Upper lobe of left lung (tissue), 6 donors: ENCODE results near the gene LRCH1. TPM values are rescaled to one million over a fixed set of nuclear protein-coding genes. Genes with fewer than 3 reads are reported as not detected.

Experiments
- ATAC-seq, 2 donors: fragments of 200-7000 bp; cut with Tn5 transposase; one replicate each; pipeline ENCODE4 v1.9.1; 2022; ENCODE audit warnings: mild to moderate bottlenecking in 2 of 2, moderate library complexity in 2 of 2; ENCODE audit not compliant: low FRiP score in 2 of 2
- DNase-seq, 2 donors: peaks; one replicate each; pipeline ENCODE4 v3.0.0-alpha.2; 2019 to 2020
- H3K27ac ChIP-seq, 4 donors: fragments of 200-600 bp; sonication (generic); one replicate each; pipeline ENCODE4 v1.5.1; 2016 to 2019
- H3K27me3 ChIP-seq, 4 donors: fragments of 200-600 bp; sonication (generic); one replicate each; pipeline ENCODE4 v1.5.1; 2017 to 2019
- H3K36me3 ChIP-seq, 4 donors: fragments of 200-600 bp; sonication (generic); one replicate each; pipeline ENCODE4 v1.5.1; 2016 to 2019
- H3K4me1 ChIP-seq, 4 donors: fragments of 200-600 bp; sonication (generic); one replicate each; pipeline ENCODE4 v1.5.1; 2018 to 2019
- H3K4me3 ChIP-seq, 4 donors: fragments of 200-600 bp; sonication (generic); one replicate each; pipeline ENCODE4 v1.5.1; 2017 to 2019; ENCODE audit warnings: mild to moderate bottlenecking in 2 of 4, moderate library complexity in 1 of 4
- H3K9me3 ChIP-seq, 4 donors: fragments of 200-600 bp; sonication (generic); one replicate each; pipeline ENCODE4 v1.5.1; 2018 to 2019
- EP300 ChIP-seq, 4 donors: sonication (generic); formaldehyde crosslinking; IDR thresholded peaks; one replicate each; pipeline ENCODE4 v1.5.1; 2017; ENCODE audit warnings: antibody characterized with exemption in 4 of 4, control low read depth in 2 of 4
- POLR2A ChIP-seq, 4 donors: fragments of 450-650 bp; IDR thresholded peaks; one replicate each; pipeline ENCODE4 v1.5.1; 2016 to 2017; ENCODE audit warnings: antibody characterized with exemption in 4 of 4, mild to moderate bottlenecking in 2 of 4
- POLR2AphosphoS5 ChIP-seq, 2 donors: sonication (generic); formaldehyde crosslinking; IDR thresholded peaks; one replicate each; pipeline ENCODE4 v1.5.1; 2017; ENCODE audit warnings: antibody characterized with exemption in 2 of 2
- WGBS, 2 donors: methylation state at CpG; one replicate each; pipeline ENCODE4 v1.1.5; 2017 to 2018; 5-methylcytosine and 5-hydroxymethylcytosine counted together
- total RNA-seq, 6 donors: library from RNA; depleted of rRNA in 4 of 6; stranded (reverse); fragments of >200 nt in 4 of 6; gene quantifications; one replicate each; pipeline versions ENCODE4 v1.1.0 to v1.2.1, GENCODE V29; 2016 to 2021
- TF ChIP-seq, protein P1 (sequence below), 6 experiments: fragments of 450-650 bp in 4 of 6; fragments of 200-600 bp in 2 of 6; sonication (generic) in 2 of 6; IDR thresholded peaks; one replicate each; pipeline ENCODE4 v1.5.1; 2016 to 2019; ENCODE audit warnings: antibody characterized with exemption in 6 of 6
- donor health status: DM: no; HTN: no; CAD: no; lungs with moderate emphysema.
- donor health status: DM: no; HTN: yes; CAD: no; lungs with severe emphysema.

LRCH1 gene
- total RNA-seq, 6 donors from 2014 or later = 17.2 to 27.0 (median 22.7) TPM

DNA sequence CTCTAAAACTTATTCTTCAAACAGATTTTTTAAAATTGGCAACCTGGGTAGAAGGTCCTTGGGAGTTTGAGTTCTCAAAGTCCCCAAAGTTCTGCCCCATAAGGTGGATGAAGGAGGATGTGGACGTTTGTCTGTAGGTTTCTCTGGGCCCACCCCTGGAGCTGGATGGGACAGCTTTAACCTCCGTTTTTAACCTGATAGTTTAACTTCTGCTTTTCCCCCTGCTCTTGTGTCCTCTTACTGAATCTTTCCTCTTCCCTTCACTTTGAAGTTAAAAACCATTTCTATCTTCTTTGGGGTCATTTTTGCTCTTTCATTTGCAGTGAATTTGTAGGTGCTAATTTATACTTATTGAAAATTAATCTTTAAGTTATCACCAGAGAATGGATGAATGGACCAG, 164.9 kb downstream of the LRCH1 start:
- ATAC-seq (no peak), DNase-seq (no peak)
- TF ChIP-seq, protein P1, sequence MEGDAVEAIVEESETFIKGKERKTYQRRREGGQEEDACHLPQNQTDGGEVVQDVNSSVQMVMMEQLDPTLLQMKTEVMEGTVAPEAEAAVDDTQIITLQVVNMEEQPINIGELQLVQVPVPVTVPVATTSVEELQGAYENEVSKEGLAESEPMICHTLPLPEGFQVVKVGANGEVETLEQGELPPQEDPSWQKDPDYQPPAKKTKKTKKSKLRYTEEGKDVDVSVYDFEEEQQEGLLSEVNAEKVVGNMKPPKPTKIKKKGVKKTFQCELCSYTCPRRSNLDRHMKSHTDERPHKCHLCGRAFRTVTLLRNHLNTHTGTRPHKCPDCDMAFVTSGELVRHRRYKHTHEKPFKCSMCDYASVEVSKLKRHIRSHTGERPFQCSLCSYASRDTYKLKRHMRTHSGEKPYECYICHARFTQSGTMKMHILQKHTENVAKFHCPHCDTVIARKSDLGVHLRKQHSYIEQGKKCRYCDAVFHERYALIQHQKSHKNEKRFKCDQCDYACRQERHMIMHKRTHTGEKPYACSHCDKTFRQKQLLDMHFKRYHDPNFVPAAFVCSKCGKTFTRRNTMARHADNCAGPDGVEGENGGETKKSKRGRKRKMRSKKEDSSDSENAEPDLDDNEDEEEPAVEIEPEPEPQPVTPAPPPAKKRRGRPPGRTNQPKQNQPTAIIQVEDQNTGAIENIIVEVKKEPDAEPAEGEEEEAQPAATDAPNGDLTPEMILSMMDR (IDR thresholded peaks at IDR 0.05) = no peak
- TF ChIP-seq POLR2AphosphoS5 (IDR thresholded peaks at IDR 0.05) (no peak), POLR2A (IDR thresholded peaks at IDR 0.05) (no peak), EP300 (IDR thresholded peaks at IDR 0.05) (no peak)
- no peak overlapping the region for H3K4me3 ChIP-seq
- 34 to 44% methylated on average over 2 of the region's 2 CpGs for WGBS, 2 donors
- H3K27me3 ChIP-seq = no peaks in the 10 kb centered on the region
- no peak overlapping the region for H3K27ac ChIP-seq
- H3K9me3 ChIP-seq = no peaks in the 10 kb centered on the region
- peaks cover 0 to 11% (median 2%) of the 10 kb centered on the region in 4 donors for H3K4me1 ChIP-seq
- peaks cover 0 to 4% (median 0%) of the 10 kb centered on the region in 4 donors for H3K36me3 ChIP-seq

DNA sequence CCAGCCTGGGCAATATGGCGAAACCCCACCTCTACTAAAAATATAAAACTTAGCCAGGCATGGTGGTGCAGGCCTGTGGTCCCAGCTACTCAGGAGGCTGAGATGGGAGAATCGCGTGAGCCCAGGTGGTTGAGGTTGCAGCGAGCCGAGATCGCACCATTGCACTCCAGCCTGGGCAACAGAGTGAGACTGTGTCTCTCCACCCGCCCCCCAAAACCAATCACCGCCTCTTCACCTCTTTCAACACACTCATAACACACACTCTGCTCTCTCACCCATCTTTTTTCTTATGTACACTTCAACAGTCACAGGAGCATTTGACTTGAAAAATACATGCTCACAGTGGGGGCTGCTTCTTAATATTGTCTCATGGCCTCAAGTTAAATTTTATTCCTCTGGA, 167.2 kb downstream of the LRCH1 start:
- Histone ChIP-seq H3K4me3 (no peak overlapping the region), H3K27ac (no peak overlapping the region), H3K27me3 (no peaks in the 10 kb centered on the region), H3K9me3 (no peaks in the 10 kb centered on the region), H3K36me3 (peaks cover 0 to 25% (median 16%) of the 10 kb centered on the region in 4 donors), H3K4me1 (no peaks in the 10 kb centered on the region)
- 94 to 96% methylated on average over 8 of the region's 8 CpGs for WGBS, 2 donors
- ATAC-seq (no peak), DNase-seq (no peak)
- TF ChIP-seq POLR2AphosphoS5 (IDR thresholded peaks at IDR 0.05) (no peak), POLR2A (IDR thresholded peaks at IDR 0.05) (no peak), EP300 (IDR thresholded peaks at IDR 0.05) (no peak)
- TF ChIP-seq, protein P1 (IDR thresholded peaks at IDR 0.05) = no peak

DNA sequence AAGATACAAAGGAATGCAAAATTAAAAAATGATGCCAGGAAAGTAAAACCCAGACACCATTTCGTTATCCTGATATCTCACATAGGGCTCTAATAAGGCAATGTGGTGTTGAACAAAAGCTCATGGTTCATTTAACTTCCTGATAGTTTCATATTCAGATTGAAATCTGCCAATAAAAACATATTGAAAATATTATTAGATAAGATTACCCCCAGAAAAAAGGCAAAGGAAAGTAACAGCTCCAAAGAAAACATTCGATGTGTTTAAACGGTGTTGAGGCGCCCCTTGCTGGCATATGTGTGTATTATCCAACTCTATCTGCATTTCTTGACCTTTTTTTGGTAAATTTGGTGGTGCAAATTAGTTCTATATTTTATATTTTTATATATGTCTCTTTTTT, 168.1 kb downstream of the LRCH1 start:
- Histone ChIP-seq H3K27ac (no peak overlapping the region), H3K4me3 (no peak overlapping the region), H3K36me3 (peaks cover 0 to 31% (median 16%) of the 10 kb centered on the region in 4 donors), H3K27me3 (no peaks in the 10 kb centered on the region), H3K9me3 (no peaks in the 10 kb centered on the region), H3K4me1 (no peaks in the 10 kb centered on the region)
- 28 to 32% methylated on average over 4 of the region's 4 CpGs for WGBS, 2 donors
- DNase-seq = peak in 1 of 2 donors; percentile 32
- peak in 1 of 2 donors; percentile 76 for ATAC-seq
- TF ChIP-seq POLR2AphosphoS5 (IDR thresholded peaks at IDR 0.05) (no peak), POLR2A (IDR thresholded peaks at IDR 0.05) (no peak), EP300 (IDR thresholded peaks at IDR 0.05) (no peak)
- TF ChIP-seq, protein P1 (IDR thresholded peaks at IDR 0.05) = peak; percentile 42 to 62 (median 58)

DNA sequence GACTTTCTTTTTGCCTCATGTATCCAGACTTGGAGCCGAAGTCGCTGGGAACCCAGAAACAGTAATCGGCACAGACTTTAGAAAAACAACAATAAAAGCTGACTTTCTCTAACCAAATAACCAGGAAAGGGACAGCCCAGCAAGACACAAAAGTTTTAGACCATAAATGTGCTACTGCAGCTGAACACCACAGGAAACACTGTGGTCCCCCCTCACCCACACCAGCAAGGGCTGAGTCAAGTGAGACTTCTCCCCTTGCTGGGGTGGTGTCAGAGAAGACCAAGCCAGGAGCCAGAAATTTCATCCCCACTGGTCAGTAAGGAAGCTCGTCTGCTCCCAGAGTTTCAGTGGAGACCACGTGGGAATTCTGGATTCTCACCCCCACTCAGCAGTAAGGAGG, 173.4 kb downstream of the LRCH1 start:
- H3K4me3 ChIP-seq = no peak overlapping the region
- 86 to 93% methylated on average over 5 of the region's 5 CpGs for WGBS, 2 donors
- no peaks in the 10 kb centered on the region for H3K4me1 ChIP-seq
- TF ChIP-seq EP300 (IDR thresholded peaks at IDR 0.05) (no peak), POLR2AphosphoS5 (IDR thresholded peaks at IDR 0.05) (no peak), POLR2A (IDR thresholded peaks at IDR 0.05) (no peak)
- TF ChIP-seq, protein P1 (IDR thresholded peaks at IDR 0.05) = no peak
- H3K27me3 ChIP-seq = no peaks in the 10 kb centered on the region
- DNase-seq (no peak), ATAC-seq (no peak)
- H3K27ac ChIP-seq = no peak overlapping the region
- H3K36me3 ChIP-seq = peaks cover 6 to 82% (median 38%) of the 10 kb centered on the region in 4 donors
- no peaks in the 10 kb centered on the region for H3K9me3 ChIP-seq

DNA sequence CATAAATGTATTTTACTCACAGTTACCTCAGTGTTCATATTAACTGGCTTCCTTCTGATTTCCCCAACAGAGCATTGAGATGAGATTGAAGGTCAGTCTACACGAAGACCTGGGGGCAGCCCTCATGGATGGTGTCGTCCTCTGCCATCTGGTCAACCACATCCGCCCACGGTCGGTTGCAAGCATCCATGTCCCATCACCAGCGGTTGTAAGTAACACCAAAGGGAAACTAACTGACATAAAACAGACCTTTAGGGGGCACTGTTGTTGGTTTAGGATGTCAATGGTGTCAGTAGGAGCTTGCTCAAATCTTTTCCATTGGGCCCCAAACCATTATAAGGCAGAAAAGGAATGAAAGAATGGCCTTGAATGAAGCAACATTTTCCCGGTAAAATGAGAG, 175.8 kb downstream of the LRCH1 start:
- no peaks in the 10 kb centered on the region for H3K4me1 ChIP-seq
- H3K9me3 ChIP-seq = no peaks in the 10 kb centered on the region
- peaks cover 6 to 98% (median 42%) of the 10 kb centered on the region in 4 donors for H3K36me3 ChIP-seq
- ATAC-seq (no peak), DNase-seq (no peak)
- H3K4me3 ChIP-seq = no peak overlapping the region
- no peak overlapping the region for H3K27ac ChIP-seq
- 88 to 92% methylated on average over 7 of the region's 7 CpGs for WGBS, 2 donors
- no peak for TF ChIP-seq POLR2A (IDR thresholded peaks at IDR 0.05)
- TF ChIP-seq, protein P1 (IDR thresholded peaks at IDR 0.05) = no peak
- no peak for TF ChIP-seq EP300 (IDR thresholded peaks at IDR 0.05)
- TF ChIP-seq POLR2AphosphoS5 (IDR thresholded peaks at IDR 0.05) = no peak
- no peaks in the 10 kb centered on the region for H3K27me3 ChIP-seq
